HG02973 (cell line): ENCODE measurements around the gene TSPAN9.

ENCODE experiments used
- ATAC-seq: cut with Tn5 transposase; IDR thresholded peaks from one replicate; pipeline ENCODE4 v1.9.1; 2021; ENCODE audit warnings: moderate library complexity; ENCODE audit not compliant: unreplicated experiment

Gene TSPAN9

GRCh38 chr12:3157581-3158323 is 80.6 kb downstream of the TSPAN9 start:
- no peak for ATAC-seq

DNA sequence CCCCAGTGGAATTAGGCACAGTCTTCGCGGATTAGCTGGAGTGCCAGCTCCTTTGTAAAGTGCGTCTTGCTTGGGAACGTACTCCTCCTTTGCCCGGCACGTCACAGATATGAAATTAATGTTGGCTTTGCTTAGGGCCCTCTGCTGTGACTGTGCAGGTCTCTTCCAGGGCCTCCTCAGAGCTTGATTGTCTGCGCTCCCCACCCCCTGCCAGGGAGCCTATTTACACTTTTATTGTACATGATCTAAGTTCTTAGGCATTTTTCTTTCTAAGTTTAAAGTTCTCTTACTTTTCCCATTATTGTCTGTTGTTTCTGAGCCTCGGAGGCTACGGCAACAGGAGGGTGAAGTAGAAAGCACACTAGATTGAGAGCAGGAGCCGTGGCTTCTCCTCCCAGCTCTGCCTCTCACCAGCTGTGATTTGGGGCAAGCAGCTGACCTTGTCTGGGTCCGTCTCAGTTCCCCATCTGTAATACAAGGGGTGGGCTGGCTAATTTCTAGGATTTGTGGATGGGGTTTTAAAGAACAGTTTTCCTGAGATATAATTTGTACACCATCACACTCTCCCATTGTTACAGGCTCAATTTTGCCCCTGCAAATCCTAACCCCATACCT is 81.8 kb downstream of the TSPAN9 start:
- no peak for ATAC-seq

DNA sequence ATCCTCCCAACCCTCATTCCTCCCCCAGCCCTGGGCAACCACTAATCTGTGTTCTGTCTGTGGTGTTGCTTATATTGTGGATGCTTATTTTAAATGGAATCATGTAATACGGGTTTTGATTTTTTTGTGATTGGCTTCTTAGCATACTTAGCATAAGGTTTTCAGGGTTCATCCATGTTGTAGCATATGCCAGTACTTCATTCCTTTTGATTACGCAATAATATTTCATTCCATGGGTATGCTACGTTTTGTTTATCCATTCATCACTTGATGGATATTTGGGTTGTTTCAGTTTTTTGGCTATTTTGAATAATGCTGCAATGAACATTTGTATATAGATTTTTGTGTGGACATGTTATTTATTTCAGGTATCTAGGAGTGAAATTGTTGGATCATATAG is 82.9 kb downstream of the TSPAN9 start:
- ATAC-seq = no peak

GRCh38 chr12:3161861-3162260 is 84.7 kb downstream of the TSPAN9 start:
- no peak for ATAC-seq

GRCh38 chr12:3164454-3165077 is 87.4 kb downstream of the TSPAN9 start:
- ATAC-seq = no peak

GRCh38 chr12:3165078-3165980 is 88.2 kb downstream of the TSPAN9 start:
- ATAC-seq = no peak

DNA sequence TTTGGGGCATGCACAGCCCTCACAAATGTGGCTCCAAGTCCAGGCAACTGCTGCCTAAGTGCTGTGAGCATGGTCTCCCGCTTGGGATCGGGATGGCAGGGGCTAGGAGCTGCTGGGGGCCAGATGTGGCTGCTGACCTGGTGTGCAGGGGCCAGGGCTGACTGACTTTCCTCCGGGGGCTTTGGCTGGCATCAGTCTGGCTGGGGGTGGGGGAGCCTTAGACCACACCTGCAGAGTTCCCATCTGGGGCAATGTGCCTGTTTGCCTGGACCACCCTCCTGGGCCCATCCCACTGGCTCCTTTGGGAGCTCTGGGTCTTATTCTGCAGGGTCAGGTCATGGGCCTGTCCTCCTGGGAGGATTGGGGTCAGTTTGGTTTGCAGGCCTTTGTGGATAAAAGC is 90.5 kb downstream of the TSPAN9 start:
- no peak for ATAC-seq

DNA sequence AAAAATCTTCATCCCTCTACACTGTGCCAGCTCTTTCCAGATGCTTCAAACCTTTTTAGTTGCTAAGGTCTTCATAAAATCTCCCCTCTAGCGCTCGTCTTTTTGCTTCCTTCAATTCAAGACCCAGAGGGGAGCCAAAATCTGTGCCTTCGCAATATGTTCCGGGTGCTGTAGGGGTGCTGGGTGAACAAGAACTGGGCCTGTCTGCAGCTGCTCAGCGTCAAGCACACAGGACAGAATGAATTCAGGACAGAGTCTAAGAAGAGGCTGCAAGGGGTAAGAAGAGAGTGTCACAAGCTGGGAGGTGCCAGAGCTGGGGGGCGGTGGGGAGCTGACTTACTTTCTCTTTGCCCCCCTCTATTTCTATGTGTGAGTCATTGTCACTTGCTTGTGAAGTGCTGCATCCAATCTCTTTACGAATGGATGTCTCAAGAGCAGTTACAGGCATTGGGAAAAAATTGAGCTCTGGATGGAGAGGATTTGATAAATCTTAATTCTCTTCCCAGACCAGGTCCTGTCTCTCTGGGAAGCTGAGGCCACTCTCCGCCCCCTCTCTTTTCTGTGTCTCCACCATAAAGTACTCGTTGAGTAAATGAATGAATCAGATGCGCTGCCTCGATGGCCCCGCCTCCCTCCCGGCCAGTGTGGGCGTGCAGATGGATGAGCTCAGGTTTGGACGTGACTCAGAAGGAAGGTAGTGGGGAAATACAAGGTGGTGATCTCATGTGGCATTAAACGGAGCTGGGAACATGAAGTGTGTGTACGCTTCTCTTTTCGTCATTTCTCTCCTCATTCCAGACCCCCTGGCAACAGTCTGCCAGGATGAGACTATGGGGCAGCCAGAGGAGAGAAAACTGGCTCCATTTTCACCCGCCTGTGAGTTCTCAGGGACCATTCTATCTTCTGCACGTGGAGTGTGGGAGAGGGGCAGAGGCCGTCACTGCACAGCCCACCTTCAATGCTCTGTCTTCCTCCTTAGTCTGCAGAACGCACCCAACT is 91.3 kb downstream of the TSPAN9 start:
- ATAC-seq = no peak

GRCh38 chr12:3170423-3171194 is 93.4 kb downstream of the TSPAN9 start:
- no peak for ATAC-seq

DNA sequence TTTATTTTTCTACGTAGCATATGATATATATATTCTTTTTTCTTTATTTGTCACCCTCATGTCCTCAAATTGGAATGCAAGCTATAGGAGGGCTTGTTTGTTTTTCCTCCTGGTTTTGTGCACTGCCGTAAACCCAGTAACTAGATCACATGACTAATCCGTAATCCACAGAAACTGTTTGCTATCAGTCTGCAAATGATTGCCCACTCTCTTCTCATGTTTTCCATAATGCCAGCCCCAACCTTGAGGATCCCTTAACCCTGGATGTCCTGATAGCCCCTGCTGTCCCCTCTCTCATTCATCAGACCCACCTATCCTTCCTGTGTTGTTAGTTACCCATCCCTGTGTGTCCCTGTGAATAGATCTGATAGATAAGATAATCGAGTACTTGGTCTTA is 94.0 kb downstream of the TSPAN9 start:
- ATAC-seq = no peak

GRCh38 chr12:3172124-3173007 is 95.2 kb downstream of the TSPAN9 start:
- no peak for ATAC-seq

DNA sequence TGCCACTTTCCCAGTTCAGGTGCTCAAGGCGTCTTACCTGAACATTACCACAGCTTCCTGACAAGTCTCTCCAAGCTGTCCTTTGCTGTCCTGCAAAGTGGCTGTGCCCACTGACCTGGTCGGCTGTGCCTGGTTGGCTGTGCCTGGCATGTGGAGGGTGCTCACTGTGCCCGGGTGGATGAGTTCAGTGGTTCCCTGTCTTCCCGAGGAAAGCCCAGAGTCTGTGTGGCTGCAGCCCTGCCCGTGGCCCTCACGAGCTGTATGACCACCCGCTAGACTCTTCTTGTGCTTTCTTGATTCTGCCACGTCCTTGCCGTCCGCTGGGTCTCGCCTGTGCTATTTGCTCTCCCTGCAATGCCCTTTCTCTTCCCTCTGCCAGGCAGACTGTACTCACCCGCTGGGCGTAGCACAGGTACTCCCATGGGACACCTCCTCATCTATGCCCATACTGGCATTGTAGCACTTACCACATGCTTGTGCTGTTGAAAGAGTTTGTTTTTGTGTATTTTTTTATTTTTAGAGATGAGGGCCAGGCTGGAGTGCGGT is 95.9 kb downstream of the TSPAN9 start:
- no peak for ATAC-seq

- no peak for ATAC-seq
Observed at GRCh38 chr12:3173912-3174311, 96.7 kb downstream of the TSPAN9 start.

DNA sequence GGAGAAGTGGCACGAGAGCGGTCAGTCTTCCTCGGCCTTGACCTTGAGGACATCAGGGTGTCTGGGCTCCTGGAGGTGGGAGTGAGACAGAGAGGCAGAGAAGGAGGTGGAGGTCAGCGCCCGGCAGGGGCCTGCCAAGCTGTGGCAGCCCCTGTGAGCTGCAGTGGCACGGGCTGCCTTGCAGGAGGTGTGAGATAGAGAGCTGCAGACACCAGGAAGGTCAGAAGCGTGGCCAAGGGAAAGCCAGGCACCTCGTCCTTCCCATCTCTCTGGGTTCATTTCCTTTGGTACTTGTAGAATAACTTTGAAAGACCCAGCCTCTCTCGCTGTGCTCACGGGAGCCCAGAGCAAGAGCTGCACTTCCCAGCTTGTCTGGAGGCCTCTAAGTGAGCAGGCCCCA is 98.1 kb downstream of the TSPAN9 start:
- ATAC-seq = no peak

- no peak for ATAC-seq
Observed at GRCh38 chr12:3176754-3177153, 99.6 kb downstream of the TSPAN9 start.

GRCh38 chr12:3177778-3178425 is 100.7 kb downstream of the TSPAN9 start:
- no peak for ATAC-seq

DNA sequence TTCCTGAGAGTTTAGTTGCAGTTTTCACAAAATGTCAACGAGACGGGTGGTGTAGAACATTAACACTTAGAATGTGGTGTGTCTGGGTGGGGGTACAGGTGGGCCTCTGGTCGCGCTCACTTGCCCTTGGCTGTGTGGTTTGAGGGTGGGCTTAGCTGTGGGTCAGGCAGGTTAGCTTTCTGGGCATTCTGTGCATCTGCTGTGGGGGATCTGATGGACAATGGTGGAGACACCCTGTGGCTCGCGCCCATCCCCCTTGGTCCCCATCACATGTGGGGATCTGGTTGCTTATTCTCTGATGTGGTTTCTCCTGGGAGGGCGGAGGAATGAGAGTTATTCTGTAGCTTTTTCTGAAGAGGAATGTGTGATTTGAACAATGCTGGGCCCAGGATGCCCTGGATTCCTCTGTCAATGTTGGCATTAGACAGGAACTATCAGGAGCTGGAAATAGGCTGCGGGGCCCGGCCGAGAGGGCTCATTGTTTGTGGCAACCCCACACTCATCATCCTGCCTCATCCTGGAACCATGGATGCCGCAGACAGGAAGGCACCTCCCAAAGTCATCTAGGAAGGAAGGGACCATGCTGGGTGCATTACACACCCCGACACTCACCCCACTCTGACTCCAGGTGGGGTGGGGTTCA is 101.6 kb downstream of the TSPAN9 start:
- ATAC-seq = no peak
